CD4-positive, CD25-positive, alpha-beta regulatory T cell (primary cell): Measurements from ENCODE around the gene PCBP3. TPM values are rescaled to one million over a fixed set of nuclear protein-coding genes. Genes with fewer than 3 reads are reported as not detected.

Source experiments
- ATAC-seq, 2 donors: fragments of 150-1000 bp; cut with Tn5 transposase; one replicate each; pipeline ENCODE4 v1.10.0; 2021; ENCODE audit warnings: low read depth in 2 of 2, moderate number of reproducible peaks in 2 of 2, moderate library complexity in 1 of 2
- DNase-seq, 3 donors: peaks; one replicate each; pipeline versions ENCODE4 v3.0.0 to v3.0.0-alpha.2; 2012 to 2022; ENCODE audit warnings: mixed read lengths in 1 of 3
- H3K27ac ChIP-seq: one replicate; pipeline ENCODE4 v1.7.0; 2013; ENCODE audit warnings: mild to moderate bottlenecking, low read length; ENCODE audit not compliant: insufficient read depth, poor library complexity, severe bottlenecking
- H3K27me3 ChIP-seq: one replicate; pipeline ENCODE4 v1.7.0; 2013; ENCODE audit warnings: low read length; ENCODE audit not compliant: control insufficient read depth, insufficient read depth
- H3K36me3 ChIP-seq: one replicate; pipeline ENCODE4 v1.7.0; 2013; ENCODE audit warnings: mild to moderate bottlenecking, low read length, moderate library complexity; ENCODE audit not compliant: control insufficient read depth, insufficient read depth
- H3K4me1 ChIP-seq: 2 replicates; pipeline ENCODE4 v1.7.0; 2013; ENCODE audit warnings: mild to moderate bottlenecking, low read length; ENCODE audit not compliant: insufficient read depth, control insufficient read depth, poor library complexity, severe bottlenecking
- H3K4me3 ChIP-seq: one replicate; pipeline ENCODE4 v1.7.0; 2013; ENCODE audit warnings: low read depth, mild to moderate bottlenecking, low read length, moderate library complexity
- H3K9me3 ChIP-seq, 2 experiments: 1 replicate in 1 of 2; 2 replicates in 1 of 2; pipeline ENCODE4 v1.7.0; 2013; ENCODE audit warnings: low read length in 2 of 2, mild to moderate bottlenecking in 1 of 2, moderate library complexity in 1 of 2; ENCODE audit not compliant: control insufficient read depth in 2 of 2
- H3K27ac Mint-ChIP-seq, 3 donors: one replicate each; pipeline ENCODE4 v1.8.0; 2020 to 2022; ENCODE audit warnings: mild to moderate bottlenecking in 3 of 3, mixed read lengths in 3 of 3, moderate library complexity in 2 of 3
- H3K27me3 Mint-ChIP-seq: one replicate; pipeline ENCODE4 v1.8.0; 2022; ENCODE audit warnings: mild to moderate bottlenecking, mixed read lengths
- H3K36me3 Mint-ChIP-seq: one replicate; pipeline ENCODE4 v1.8.0; 2020; ENCODE audit warnings: mixed read lengths
- H3K4me1 Mint-ChIP-seq, 4 donors: one replicate each; pipeline ENCODE4 v1.8.0; 2020 to 2022; ENCODE audit warnings: mixed read lengths in 4 of 4, mild to moderate bottlenecking in 1 of 4
- H3K4me3 Mint-ChIP-seq, 4 donors: one replicate each; pipeline ENCODE4 v1.8.0; 2020 to 2022; ENCODE audit warnings: mild to moderate bottlenecking in 4 of 4, mixed read lengths in 4 of 4, moderate library complexity in 3 of 4
- H3K9me3 Mint-ChIP-seq, 7 donors: one replicate each; pipeline ENCODE4 v1.8.0; 2020 to 2022; ENCODE audit warnings: mixed read lengths in 7 of 7, mild to moderate bottlenecking in 3 of 7, moderate library complexity in 2 of 7
- polyA plus RNA-seq, 4 donors: library from polyadenylated mRNA; unstranded; fragments of 300-500 nt; fragmentation: Illumina TruSeq; gene quantifications; one replicate each; pipeline ENCODE4 v1.2.3, GENCODE V29; 2021
- total RNA-seq: library from RNA; stranded (reverse); gene quantifications from one replicate; pipeline ENCODE4 v1.2.3, GENCODE V29; 2022

The PCBP3 gene
- total and polyA plus RNA-seq, 5 donors from 2014 or later, result 0.72 to 5.3 (median 2.3) TPM

DNA sequence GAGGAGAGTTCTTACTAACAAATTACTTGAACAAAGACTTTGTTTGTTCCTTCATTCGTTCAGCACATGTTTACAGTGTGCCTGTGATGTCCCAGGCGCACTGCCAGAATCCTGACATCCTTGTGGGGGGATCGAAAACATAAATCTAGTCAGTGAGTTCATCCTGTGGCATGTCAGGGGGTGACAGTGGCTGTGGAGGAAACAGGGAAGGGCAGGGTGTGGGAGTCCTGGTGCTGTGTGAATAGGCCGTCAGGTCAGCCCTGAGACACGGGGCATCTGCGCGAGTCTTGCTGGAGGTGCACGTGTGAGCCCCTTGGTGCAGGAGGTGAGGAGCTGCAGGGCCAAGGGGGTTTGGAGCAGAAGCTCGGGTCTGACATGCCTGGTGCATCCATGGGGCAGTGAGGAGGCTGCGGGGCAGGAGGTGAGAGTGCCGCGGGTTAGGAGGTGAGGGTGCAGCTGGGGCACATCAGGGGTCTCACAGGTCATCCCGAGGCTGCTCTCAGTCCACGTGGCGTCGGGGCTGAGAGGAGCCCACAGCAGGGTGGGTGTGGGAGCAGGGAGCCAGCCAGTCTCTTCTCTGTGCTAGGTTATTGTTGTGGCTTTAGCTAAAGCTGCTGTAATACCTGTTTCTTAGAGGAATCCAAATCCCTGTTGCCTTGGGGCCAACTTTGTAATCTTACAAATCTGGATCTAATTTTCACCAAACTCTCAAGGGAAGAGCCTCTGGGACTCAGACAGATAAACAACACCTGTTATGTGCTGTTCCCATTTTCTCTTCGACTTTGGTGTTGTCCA lies 93.4 kb downstream of the PCBP3 start:
- Mint-ChIP-seq H3K9me3 (peaks cover 0 to 4% (median 0%) of the 10 kb centered on the region in 7 donors), H3K27ac (peak overlapping the region in 2 of 3 donors; percentile 31 to 75), H3K4me1 (peaks cover 0 to 14% (median 1%) of the 10 kb centered on the region in 4 donors), H3K4me3 (no peak overlapping the region), H3K36me3 (no peaks in the 10 kb centered on the region), H3K27me3 (peaks cover 4% of the 10 kb centered on the region)
- Histone ChIP-seq H3K36me3 (no peaks in the 10 kb centered on the region), H3K4me3 (no peak overlapping the region), H3K9me3 (no peaks in the 10 kb centered on the region), H3K27me3 (no peaks in the 10 kb centered on the region), H3K4me1 (peaks cover 7% of the 10 kb centered on the region), H3K27ac (no peak overlapping the region)
- DNase-seq (no peak), ATAC-seq (no peak)

DNA sequence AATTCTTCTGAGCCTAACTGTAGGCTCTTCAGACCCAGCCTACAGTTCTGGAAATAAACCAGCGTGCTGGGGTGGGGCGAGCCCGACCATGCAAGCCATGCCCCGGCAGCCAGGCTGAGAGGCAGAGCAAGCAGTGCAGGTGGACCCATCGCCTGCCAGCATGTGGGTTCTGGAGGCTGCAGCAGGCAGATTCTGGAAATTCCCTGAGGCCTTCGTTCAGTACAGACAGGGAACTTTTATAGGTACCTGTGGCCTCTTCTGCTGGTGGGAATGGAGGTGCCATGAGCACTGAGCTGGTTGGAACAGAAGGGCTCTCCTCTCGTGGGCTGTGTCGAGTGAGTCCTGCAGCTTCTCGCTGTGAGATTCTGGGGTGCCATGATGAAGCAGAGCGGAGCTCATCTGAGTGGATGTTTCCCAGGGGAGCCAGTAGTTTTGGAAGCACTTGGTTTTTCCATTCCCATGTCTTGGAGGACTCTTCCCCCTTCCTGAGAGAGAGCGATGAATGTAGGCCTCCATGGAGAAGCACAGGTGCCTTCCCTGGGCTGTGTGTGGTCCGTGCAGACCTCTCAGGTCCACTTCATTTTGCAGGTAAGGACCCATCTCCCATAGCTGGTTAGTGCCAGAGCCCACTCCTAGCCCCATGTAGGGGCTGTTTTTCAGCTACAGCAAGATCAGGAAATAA lies 94.1 kb downstream of the PCBP3 start:
- H3K27ac ChIP-seq, result no peak overlapping the region
- Mint-ChIP-seq H3K9me3 (peaks cover 0 to 4% (median 0%) of the 10 kb centered on the region in 7 donors), H3K27me3 (peaks cover 4% of the 10 kb centered on the region), H3K36me3 (no peaks in the 10 kb centered on the region), H3K4me1 (peaks cover 0 to 20% (median 4%) of the 10 kb centered on the region in 4 donors), H3K27ac (peak overlapping the region in 1 of 3 donors; percentile 26), H3K4me3 (no peak overlapping the region)
- no peak for DNase-seq
- H3K27me3 ChIP-seq, result no peaks in the 10 kb centered on the region
- H3K4me1 ChIP-seq, result peaks cover 7% of the 10 kb centered on the region
- H3K4me3 ChIP-seq, result no peak overlapping the region
- no peaks in the 10 kb centered on the region for H3K9me3 ChIP-seq
- no peak for ATAC-seq
- no peaks in the 10 kb centered on the region for H3K36me3 ChIP-seq

DNA sequence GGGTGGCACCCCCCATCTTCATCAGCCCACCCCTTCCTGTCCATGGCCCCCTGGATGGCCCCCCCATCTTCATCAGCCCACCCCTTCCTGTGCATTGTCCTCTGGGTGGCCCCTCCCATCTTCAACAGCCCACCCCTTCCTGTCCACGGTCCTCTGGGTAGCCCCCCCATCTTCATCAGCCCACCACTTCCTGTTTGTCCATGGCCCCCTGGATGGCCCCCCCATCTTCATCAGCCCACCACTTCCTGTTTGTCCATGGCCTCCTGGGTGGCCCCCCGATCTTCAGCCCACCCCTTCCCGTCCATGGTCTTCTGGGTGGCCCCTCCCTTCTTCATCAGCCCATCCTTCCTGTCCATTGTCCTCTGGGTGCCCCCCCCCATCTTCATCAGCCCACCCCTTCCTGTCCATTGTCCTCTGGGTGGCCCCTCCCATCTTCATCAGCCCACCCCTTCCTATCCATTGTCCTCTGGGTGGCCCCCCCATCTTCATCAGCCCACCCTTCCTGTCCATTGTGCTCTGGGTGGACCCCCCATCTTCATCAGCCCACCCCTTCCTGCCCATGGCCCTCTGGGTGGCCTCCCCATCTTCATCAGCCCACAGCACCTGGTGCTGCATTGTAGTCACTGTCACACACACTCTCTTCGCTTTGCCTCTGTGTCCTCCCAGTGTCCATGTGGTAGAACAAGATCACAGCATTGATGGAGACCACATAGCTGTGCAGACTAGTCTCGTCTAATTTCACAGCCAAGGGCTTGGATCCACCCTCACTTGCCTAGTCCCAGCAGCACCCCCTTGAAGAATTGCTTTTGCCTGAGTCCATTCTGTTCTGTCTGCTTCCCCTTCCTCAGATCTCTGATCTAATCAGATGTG lies 95.9 kb downstream of the PCBP3 start:
- no peaks in the 10 kb centered on the region for H3K36me3 ChIP-seq
- no peak overlapping the region for H3K4me3 ChIP-seq
- no peak overlapping the region for H3K27ac Mint-ChIP-seq
- H3K9me3 Mint-ChIP-seq, result no peaks in the 10 kb centered on the region
- H3K9me3 ChIP-seq, result no peaks in the 10 kb centered on the region
- H3K27me3 ChIP-seq, result no peaks in the 10 kb centered on the region
- H3K36me3 Mint-ChIP-seq, result no peaks in the 10 kb centered on the region
- H3K4me3 Mint-ChIP-seq, result no peak overlapping the region
- peak overlapping the region; percentile 30 for H3K27ac ChIP-seq
- H3K4me1 ChIP-seq, result peaks cover 7% of the 10 kb centered on the region
- peak; percentile 60 to 64 for ATAC-seq
- no peaks in the 10 kb centered on the region for H3K27me3 Mint-ChIP-seq
- H3K4me1 Mint-ChIP-seq, result peaks cover 0 to 23% (median 4%) of the 10 kb centered on the region in 4 donors
- peak in 2 of 3 donors; percentile 7 to 15 for DNase-seq

DNA sequence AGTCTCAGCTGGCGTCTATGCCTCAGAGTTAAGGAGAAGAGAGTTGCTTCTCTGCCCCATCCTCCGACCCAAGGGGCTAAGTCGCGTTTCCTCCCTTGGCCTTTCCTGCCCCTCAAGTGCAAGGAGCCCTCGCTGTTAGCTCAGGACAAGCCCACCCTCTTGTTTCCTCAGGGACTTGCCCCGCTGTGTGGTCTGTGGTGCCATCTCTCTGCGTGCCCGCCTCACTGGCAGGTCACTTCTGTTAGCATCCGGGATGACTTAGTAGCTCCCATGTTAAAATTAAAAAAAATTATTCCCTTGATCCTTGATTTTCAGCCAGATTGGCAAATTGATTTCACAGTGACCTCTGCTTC lies 96.5 kb downstream of the PCBP3 start:
- H3K4me1 ChIP-seq, result peaks cover 7% of the 10 kb centered on the region
- H3K4me3 Mint-ChIP-seq, result no peak overlapping the region
- no peaks in the 10 kb centered on the region for H3K27me3 Mint-ChIP-seq
- no peak for DNase-seq
- H3K27me3 ChIP-seq, result no peaks in the 10 kb centered on the region
- H3K9me3 ChIP-seq, result no peaks in the 10 kb centered on the region
- ATAC-seq, result no peak
- H3K36me3 Mint-ChIP-seq, result peaks cover 4% of the 10 kb centered on the region
- no peaks in the 10 kb centered on the region for H3K9me3 Mint-ChIP-seq
- H3K27ac ChIP-seq, result no peak overlapping the region
- H3K4me3 ChIP-seq, result no peak overlapping the region
- no peak overlapping the region for H3K27ac Mint-ChIP-seq
- H3K36me3 ChIP-seq, result no peaks in the 10 kb centered on the region
- peaks cover 0 to 27% (median 4%) of the 10 kb centered on the region in 4 donors for H3K4me1 Mint-ChIP-seq

DNA sequence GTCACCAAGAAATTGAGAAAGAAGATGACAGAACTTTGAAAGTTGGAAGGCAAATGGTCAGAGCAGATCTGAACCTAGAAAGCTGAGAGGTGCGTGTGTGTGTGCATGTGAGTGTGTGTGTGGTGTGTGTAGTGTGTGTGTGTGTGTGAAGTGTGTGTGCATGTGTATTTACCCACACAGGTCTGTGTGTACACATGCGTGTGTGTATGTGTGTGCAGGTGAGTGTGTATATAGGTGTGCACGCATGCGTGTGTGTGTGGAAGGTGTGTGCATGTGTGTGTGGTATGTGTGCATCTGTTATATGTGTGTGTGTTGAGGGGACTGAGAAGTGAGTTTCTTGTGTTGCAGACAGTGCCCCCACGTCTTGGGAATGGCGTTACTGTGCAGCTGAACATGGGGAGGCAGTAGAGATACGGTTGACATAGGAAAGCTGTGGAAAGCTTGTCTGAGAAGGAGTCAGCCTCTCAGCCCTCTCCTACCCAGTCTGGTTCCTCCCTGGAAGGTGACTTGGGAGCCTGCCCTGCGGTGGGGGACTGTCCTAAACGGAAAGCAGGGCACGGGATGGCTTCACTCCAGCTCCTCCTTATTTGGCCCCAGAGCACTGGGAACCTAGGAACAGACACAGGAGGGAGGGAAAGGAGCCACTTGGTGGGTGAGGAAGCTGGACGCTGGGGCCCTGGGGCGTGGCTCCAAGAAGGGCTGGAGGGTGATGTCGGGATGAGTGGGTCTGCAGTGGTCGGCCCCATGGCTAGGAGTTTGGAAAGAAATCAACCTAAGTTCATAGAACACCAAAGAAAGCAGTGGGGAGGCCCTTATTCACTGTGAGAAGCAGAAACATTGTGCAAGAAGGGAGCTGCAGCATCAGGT lies 97.2 kb downstream of the PCBP3 start:
- peaks cover 0 to 27% (median 4%) of the 10 kb centered on the region in 4 donors for H3K4me1 Mint-ChIP-seq
- DNase-seq (no peak), ATAC-seq (no peak)
- no peaks in the 10 kb centered on the region for H3K27me3 Mint-ChIP-seq
- no peak overlapping the region for H3K27ac Mint-ChIP-seq
- H3K4me3 Mint-ChIP-seq, result no peak overlapping the region
- Histone ChIP-seq H3K27ac (no peak overlapping the region), H3K36me3 (no peaks in the 10 kb centered on the region), H3K9me3 (no peaks in the 10 kb centered on the region), H3K27me3 (no peaks in the 10 kb centered on the region), H3K4me3 (no peak overlapping the region), H3K4me1 (peaks cover 7% of the 10 kb centered on the region)
- H3K36me3 Mint-ChIP-seq, result peaks cover 4% of the 10 kb centered on the region
- no peaks in the 10 kb centered on the region for H3K9me3 Mint-ChIP-seq

DNA sequence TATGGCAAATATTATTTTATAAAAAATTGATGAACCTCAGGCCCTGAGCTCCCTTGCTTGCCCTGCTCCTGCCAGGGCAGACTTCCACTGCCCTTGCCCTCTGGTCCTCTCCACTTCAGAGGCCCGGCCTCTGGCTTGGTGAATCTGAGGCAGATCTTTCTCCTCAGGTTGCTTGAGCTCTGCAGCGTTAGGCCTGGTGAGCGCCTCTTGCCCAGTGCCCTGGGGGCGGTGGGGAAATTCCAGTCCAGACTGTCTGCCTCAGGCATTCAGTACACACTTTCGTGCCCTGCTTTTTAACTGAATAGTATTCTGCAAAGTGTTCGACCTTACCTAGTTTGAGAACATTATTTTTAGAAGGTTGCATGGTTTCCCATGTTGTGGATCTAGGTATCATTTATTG lies 98.2 kb downstream of the PCBP3 start:
- no peak overlapping the region for H3K4me3 ChIP-seq
- Mint-ChIP-seq H3K4me1 (peaks cover 0 to 25% (median 3%) of the 10 kb centered on the region in 4 donors), H3K27me3 (no peaks in the 10 kb centered on the region), H3K4me3 (no peak overlapping the region), H3K36me3 (peaks cover 4% of the 10 kb centered on the region), H3K27ac (peak overlapping the region in 2 of 3 donors; percentile 63 to 83), H3K9me3 (no peaks in the 10 kb centered on the region)
- no peaks in the 10 kb centered on the region for H3K27me3 ChIP-seq
- H3K9me3 ChIP-seq, result no peaks in the 10 kb centered on the region
- ATAC-seq (no peak), DNase-seq (no peak)
- peaks cover 7% of the 10 kb centered on the region for H3K4me1 ChIP-seq
- no peak overlapping the region for H3K27ac ChIP-seq
- no peaks in the 10 kb centered on the region for H3K36me3 ChIP-seq

DNA sequence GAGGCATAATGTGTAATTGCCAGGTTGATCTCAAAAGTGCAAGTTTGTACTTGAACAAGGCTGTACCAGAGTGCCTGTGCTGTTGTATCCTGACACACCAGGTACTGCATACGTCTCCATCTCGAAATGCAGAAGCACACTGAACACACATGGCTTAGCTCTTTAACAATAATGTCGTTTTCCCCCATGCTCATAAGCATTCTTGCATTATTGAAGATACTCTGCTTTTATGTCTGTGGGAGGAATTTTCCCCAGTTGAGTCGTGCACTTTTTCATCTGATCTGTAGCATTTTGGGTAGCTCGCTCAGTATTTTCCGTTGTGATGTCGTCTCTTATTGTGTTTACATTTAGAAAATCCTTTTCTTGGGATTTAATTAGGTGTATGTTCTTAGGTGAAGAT lies 98.7 kb downstream of the PCBP3 start:
- no peak for DNase-seq
- Histone ChIP-seq H3K4me3 (no peak overlapping the region), H3K27me3 (no peaks in the 10 kb centered on the region), H3K9me3 (no peaks in the 10 kb centered on the region), H3K4me1 (peaks cover 7% of the 10 kb centered on the region), H3K27ac (no peak overlapping the region), H3K36me3 (no peaks in the 10 kb centered on the region)
- ATAC-seq, result no peak
- Mint-ChIP-seq H3K9me3 (no peaks in the 10 kb centered on the region), H3K4me3 (no peak overlapping the region), H3K27me3 (no peaks in the 10 kb centered on the region), H3K4me1 (peaks cover 0 to 23% (median 3%) of the 10 kb centered on the region in 4 donors), H3K36me3 (peaks cover 4% of the 10 kb centered on the region), H3K27ac (peak overlapping the region in 2 of 3 donors; percentile 63 to 83)
